ENCODE measurements around the gene DGKI.

DNA sequence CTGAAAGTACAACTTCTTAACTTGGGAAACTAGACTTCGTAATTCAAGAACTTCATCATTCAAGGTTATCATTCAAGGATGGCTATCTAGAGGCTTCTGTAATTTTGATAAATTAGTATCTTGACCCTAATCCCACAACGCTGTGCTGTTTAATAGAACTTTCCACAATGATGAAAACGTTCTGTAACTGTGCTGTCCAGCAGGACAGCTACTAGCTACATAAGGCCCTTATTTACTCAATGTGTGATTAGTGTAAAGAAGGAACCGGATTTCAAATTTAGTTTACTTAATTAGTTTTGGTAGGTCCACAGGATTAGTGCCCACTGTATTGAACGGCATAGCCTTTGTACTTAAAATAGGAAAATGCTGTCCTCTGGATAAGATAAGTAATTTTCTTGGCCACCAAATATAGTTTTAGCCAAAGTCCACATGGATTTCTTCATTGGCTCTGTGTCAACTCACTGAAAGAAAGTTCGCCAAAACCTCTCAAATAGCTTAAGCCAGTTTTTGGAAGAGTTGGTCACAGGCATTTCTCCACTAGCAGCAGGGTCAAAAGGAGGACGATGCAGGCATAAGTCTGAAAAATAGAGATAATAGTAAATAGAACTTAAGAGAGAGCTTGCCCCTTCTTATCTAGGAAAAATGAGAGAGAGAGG lies 17.3 kb downstream of the DGKI start:
- TF ChIP-seq CREB1 (CRISPR knock-in tag; IDR thresholded peaks at IDR 0.05) (no peak), TP53 (CRISPR knock-in tag; IDR thresholded peaks at IDR 0.05) (no peak)
- TF ChIP-seq, protein P1, sequence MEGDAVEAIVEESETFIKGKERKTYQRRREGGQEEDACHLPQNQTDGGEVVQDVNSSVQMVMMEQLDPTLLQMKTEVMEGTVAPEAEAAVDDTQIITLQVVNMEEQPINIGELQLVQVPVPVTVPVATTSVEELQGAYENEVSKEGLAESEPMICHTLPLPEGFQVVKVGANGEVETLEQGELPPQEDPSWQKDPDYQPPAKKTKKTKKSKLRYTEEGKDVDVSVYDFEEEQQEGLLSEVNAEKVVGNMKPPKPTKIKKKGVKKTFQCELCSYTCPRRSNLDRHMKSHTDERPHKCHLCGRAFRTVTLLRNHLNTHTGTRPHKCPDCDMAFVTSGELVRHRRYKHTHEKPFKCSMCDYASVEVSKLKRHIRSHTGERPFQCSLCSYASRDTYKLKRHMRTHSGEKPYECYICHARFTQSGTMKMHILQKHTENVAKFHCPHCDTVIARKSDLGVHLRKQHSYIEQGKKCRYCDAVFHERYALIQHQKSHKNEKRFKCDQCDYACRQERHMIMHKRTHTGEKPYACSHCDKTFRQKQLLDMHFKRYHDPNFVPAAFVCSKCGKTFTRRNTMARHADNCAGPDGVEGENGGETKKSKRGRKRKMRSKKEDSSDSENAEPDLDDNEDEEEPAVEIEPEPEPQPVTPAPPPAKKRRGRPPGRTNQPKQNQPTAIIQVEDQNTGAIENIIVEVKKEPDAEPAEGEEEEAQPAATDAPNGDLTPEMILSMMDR (IDR thresholded peaks at IDR 0.05), result no peak
- TF ChIP-seq, protein P2, sequence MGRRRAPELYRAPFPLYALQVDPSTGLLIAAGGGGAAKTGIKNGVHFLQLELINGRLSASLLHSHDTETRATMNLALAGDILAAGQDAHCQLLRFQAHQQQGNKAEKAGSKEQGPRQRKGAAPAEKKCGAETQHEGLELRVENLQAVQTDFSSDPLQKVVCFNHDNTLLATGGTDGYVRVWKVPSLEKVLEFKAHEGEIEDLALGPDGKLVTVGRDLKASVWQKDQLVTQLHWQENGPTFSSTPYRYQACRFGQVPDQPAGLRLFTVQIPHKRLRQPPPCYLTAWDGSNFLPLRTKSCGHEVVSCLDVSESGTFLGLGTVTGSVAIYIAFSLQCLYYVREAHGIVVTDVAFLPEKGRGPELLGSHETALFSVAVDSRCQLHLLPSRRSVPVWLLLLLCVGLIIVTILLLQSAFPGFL (CRISPR knock-in tag; IDR thresholded peaks at IDR 0.05; ENCODE audit: borderline replicate concordance), result no peak
- TF ChIP-seq, protein P3, sequence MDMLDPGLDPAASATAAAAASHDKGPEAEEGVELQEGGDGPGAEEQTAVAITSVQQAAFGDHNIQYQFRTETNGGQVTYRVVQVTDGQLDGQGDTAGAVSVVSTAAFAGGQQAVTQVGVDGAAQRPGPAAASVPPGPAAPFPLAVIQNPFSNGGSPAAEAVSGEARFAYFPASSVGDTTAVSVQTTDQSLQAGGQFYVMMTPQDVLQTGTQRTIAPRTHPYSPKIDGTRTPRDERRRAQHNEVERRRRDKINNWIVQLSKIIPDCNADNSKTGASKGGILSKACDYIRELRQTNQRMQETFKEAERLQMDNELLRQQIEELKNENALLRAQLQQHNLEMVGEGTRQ (CRISPR knock-in tag; IDR thresholded peaks at IDR 0.05), result no peak
